Body of pancreas (tissue), 4 donors: ENCODE measurements around the gene MCTP1.

Source experiments
- POLR2A ChIP-seq, 3 donors: fragments of 450-650 bp; IDR thresholded peaks; one replicate each; pipeline ENCODE4 v1.6.1; 2016; ENCODE audit warnings: antibody characterized with exemption in 3 of 3, mild to moderate bottlenecking in 2 of 3
- TF ChIP-seq, protein P1 (sequence below), 7 experiments: fragments of 450-650 bp in 4 of 7; fragments of 200-600 bp in 3 of 7; sonication (generic) in 3 of 7; IDR thresholded peaks; one replicate each; pipeline ENCODE4 v1.5.1; 2016 to 2019; ENCODE audit warnings: antibody characterized with exemption in 7 of 7

GRCh38 chr5:95224701-95225459 lies 60.0 kb downstream of the MCTP1 start:
- TF ChIP-seq, protein P1, sequence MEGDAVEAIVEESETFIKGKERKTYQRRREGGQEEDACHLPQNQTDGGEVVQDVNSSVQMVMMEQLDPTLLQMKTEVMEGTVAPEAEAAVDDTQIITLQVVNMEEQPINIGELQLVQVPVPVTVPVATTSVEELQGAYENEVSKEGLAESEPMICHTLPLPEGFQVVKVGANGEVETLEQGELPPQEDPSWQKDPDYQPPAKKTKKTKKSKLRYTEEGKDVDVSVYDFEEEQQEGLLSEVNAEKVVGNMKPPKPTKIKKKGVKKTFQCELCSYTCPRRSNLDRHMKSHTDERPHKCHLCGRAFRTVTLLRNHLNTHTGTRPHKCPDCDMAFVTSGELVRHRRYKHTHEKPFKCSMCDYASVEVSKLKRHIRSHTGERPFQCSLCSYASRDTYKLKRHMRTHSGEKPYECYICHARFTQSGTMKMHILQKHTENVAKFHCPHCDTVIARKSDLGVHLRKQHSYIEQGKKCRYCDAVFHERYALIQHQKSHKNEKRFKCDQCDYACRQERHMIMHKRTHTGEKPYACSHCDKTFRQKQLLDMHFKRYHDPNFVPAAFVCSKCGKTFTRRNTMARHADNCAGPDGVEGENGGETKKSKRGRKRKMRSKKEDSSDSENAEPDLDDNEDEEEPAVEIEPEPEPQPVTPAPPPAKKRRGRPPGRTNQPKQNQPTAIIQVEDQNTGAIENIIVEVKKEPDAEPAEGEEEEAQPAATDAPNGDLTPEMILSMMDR (IDR thresholded peaks at IDR 0.05) = no peak
- TF ChIP-seq POLR2A (IDR thresholded peaks at IDR 0.05) = no peak
